NCI-H1417 treated with DMSO at 0.1 percent for 48 hours (cell line): ENCODE data around the gene POLR3B.

Experiments used
- DNase-seq: peaks from one replicate; lab custom pipeline; 2025; lab: John Stamatoyannopoulos, UW

The POLR3B gene

GRCh38 chr12:106552228-106552627, 194.7 kb downstream of the POLR3B start:
- no peak for DNase-seq
